Adrenal gland (tissue), 5 donors: ENCODE data around the gene OSBPL10.

Source experiments
- CTCF ChIP-seq, 6 experiments: fragments of 450-650 bp in 4 of 6; fragments of 200-600 bp in 2 of 6; sonication (generic) in 1 of 6; IDR thresholded peaks; 1 replicate in 5 of 6; 2 replicates in 1 of 6; pipeline versions ENCODE4 v1.5.1 to v1.8.0; 2016 to 2021; ENCODE audit warnings: antibody characterized with exemption in 6 of 6, mild to moderate bottlenecking in 2 of 6, moderate library complexity in 1 of 6
- POLR2A ChIP-seq, 2 donors: fragments of 450-650 bp; IDR thresholded peaks; one replicate each; pipeline ENCODE4 v1.6.1; 2017; ENCODE audit warnings: antibody characterized with exemption in 2 of 2, mild to moderate bottlenecking in 2 of 2, moderate library complexity in 1 of 2
- donor health status: DM: no; HTN: no; CAD: no.

- TF ChIP-seq CTCF (IDR thresholded peaks at IDR 0.05) = no peak
- TF ChIP-seq POLR2A (IDR thresholded peaks at IDR 0.05) = no peak
Measured at GRCh38 chr3:31701286-31701685, 279.8 kb downstream of the OSBPL10 start.
